ENCODE results near the gene FAM174B. TPM values are rescaled to one million over a fixed set of nuclear protein-coding genes. Genes with fewer than 3 reads are reported as not detected.

The FAM174B gene
- total and polyA plus RNA-seq, 10 of the 15 experiments (the other 5 are each of a cell fraction or from before 2014, with no cell fraction given): 0.71 to 15.9 (median 4.2) TPM

DNA sequence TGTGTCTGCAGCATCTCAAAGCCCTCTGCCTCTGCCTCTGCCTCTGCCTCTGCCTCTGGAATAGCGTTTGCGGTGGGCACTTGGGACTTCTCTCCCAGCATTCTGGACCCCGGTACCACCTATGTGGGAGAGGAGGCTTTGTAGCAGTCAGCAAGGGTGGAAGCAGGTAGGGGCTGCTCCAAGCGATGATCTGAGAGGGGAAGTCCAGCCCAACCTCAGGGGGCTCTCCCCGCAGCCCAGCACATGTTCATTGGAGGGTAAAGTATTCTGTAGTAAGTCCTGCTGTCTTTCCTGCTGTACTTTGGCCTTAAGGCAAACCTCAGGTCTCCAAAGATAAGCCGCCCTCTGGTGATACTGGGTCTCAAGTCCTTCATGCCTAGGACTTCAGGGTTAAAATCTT is 68.6 kb downstream of the FAM174B start:
- SMC1A ChIA-PET (ENCODE audit: uncharacterized antibody, unreplicated experiment): no interaction called here
- no TSS peak for BruUV-seq (replicated peaks)
- CTCF ChIA-PET: no interaction called here
- no peak for TF ChIP-seq CHD1 (IDR thresholded peaks at IDR 0.05; ENCODE audit: low read depth, low read length)
- TF ChIP-seq USF1 (IDR thresholded peaks at IDR 0.05; ENCODE audit: borderline replicate concordance, extremely low read length, insufficient read depth, low read depth, low read length): no peak
- 0 out of 4 replicates have a peak, but pooled peaks of 1 of the 2 experiments have one; percentile 13 for TF ChIP-seq BHLHE40 (IDR thresholded peaks at IDR 0.05; ENCODE audit: borderline replicate concordance in 1 of 2, low read depth in 2 of 2, low read length in 1 of 2)
- no peak for TF ChIP-seq ZNF622 (IDR thresholded peaks at IDR 0.05)
- TF ChIP-seq, protein P1, sequence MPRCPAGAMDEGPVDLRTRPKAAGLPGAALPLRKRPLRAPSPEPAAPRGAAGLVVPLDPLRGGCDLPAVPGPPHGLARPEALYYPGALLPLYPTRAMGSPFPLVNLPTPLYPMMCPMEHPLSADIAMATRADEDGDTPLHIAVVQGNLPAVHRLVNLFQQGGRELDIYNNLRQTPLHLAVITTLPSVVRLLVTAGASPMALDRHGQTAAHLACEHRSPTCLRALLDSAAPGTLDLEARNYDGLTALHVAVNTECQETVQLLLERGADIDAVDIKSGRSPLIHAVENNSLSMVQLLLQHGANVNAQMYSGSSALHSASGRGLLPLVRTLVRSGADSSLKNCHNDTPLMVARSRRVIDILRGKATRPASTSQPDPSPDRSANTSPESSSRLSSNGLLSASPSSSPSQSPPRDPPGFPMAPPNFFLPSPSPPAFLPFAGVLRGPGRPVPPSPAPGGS (IDR thresholded peaks at IDR 0.05; ENCODE audit: borderline replicate concordance, insufficient read depth, low read depth, low read length, poor library complexity, severe bottlenecking): no peak
- no peak for TF ChIP-seq SMAD5 (IDR thresholded peaks at IDR 0.05; ENCODE audit: low read depth)
- TF ChIP-seq RUNX3 (IDR thresholded peaks at IDR 0.05; ENCODE audit: low read length): peak; percentile 25; the same call in 1 of the 2 replicates
- peak; percentile 48 for TF ChIP-seq RELA (IDR thresholded peaks at IDR 0.05; ENCODE audit: borderline replicate concordance, partially characterized antibody)
- TF ChIP-seq PRDM15 (CRISPR knock-in tag; IDR thresholded peaks at IDR 0.05): no peak
- no peak for TF ChIP-seq E2F4 (IDR thresholded peaks at IDR 0.05; ENCODE audit: low read depth, low read length)
- no peak for TF ChIP-seq ZBTB4 (CRISPR knock-in tag; IDR thresholded peaks at IDR 0.05)
- no peak for TF ChIP-seq POLR2AphosphoS2 (IDR thresholded peaks at IDR 0.05; ENCODE audit: low read depth, low read length)
- TF ChIP-seq SREBF2 (IDR thresholded peaks at IDR 0.05; ENCODE audit: low read length): no peak
- no peak for TF ChIP-seq CHD4 (IDR thresholded peaks at IDR 0.05)

More for the DNA sequence above, 68.6 kb downstream of the FAM174B start:
- H3K79me2 ChIP-seq (ENCODE audit: control insufficient read depth, insufficient read depth, low read length): no peaks in the 10 kb centered on the region
- in situ Hi-C loops (cut with MboI) (no loop called here), intact Hi-C loops (cut with micrococcal nuclease; ENCODE audit: unreplicated experiment) (no loop called here)
- FAIRE-seq: peak; percentile 52
- peaks cover 2% of the 10 kb centered on the region; the same call in 1 of the 2 replicates for H3K4me1 ChIP-seq (ENCODE audit: control insufficient read depth, insufficient read depth, low read length)
- RAD21 ChIA-PET (ENCODE audit: unreplicated experiment): no interaction called here
- no peak overlapping the region for H3K27ac ChIP-seq (ENCODE audit: control insufficient read depth, insufficient read depth)
- H3K4me3 ChIP-seq: no peak overlapping the region
- no peak overlapping the region; the same call in 1 of the 2 replicates for H3K4me2 ChIP-seq (ENCODE audit: control insufficient read depth, insufficient read depth)
- DNase-seq (ENCODE audit: low read depth, low spot score): no peak
- no peak overlapping the region for H2AFZ ChIP-seq (ENCODE audit: control insufficient read depth, low read depth, low read length)
- no peak overlapping the region for H3K9ac ChIP-seq (ENCODE audit: control insufficient read depth, insufficient read depth, low read length)
- 37% methylated on average over 6 of the region's 6 CpGs for WGBS (ENCODE audit: insufficient coverage, insufficient replicate concordance, low lambda C conversion rate, missing lambda C conversion rate)
- H3K9me3 ChIP-seq (replicated peaks; ENCODE audit: control insufficient read depth, insufficient read depth, low read length): no peaks in the 10 kb centered on the region; the same call in 2 of the 3 replicates
- H3K27me3 ChIP-seq (replicated peaks in 1 of 2; ENCODE audit: control insufficient read depth in 2 of 2, insufficient read depth in 2 of 2, low read length in 1 of 2): no peaks in the 10 kb centered on the region
- no peaks in the 10 kb centered on the region for H4K20me1 ChIP-seq (ENCODE audit: control insufficient read depth, insufficient read depth)
- peak; percentile 86 for ATAC-seq
- no peaks in the 10 kb centered on the region for H3K36me3 ChIP-seq (ENCODE audit: control insufficient read depth in 2 of 2, insufficient read depth in 2 of 2, low read length in 1 of 2)
- POLR2A ChIA-PET: no interaction called here
